ENCODE measurements around the gene PLXNA4. TPM values are rescaled to one million over a fixed set of nuclear protein-coding genes. Genes with fewer than 3 reads are reported as not detected.

The PLXNA4 gene
- polyA plus RNA-seq, 1 donor from 2014 or later = not detected

DNA sequence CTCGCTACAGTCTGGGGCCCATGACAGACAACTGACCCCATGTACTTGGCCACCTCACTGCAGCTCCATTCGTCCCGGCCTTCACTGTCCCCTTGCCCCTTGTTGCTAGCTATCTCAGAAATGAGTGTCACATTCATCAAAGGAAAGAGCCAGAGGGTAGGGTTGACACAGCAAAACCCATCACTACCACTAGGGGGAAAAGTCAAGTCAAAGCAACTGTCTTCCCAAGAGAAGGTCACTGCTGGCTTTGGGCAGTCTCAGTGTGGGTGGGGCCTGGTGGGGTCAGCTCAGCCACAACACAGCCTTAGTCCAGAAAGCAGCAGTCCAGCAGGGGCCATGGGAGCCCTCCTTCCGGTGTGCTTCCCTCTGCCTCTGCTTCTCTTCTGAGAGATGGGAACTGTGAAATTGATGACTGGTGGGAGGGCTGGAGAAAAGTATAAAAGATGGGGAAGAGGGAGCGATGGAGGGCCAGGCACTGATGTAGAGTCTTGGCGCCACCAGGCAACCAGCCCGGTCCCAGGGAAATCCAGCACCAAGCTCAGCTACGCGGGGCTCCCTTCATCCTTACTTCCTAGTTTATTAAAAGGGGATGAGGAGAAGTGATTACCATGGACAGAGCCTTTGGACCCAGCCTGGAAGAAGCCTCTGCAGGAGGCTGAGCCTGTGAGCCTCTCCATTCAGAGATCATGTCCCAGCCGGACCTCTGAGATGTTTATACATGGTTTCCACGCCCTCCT lies 58.0 kb downstream of the PLXNA4 start:
- H3K9me3 Mint-ChIP-seq = peaks cover 0 to 2% (median 0%) of the 10 kb centered on the region in 3 donors
- H3K27me3 Mint-ChIP-seq = peaks cover 3% of the 10 kb centered on the region
- H3K36me3 Mint-ChIP-seq = no peaks in the 10 kb centered on the region
- no peak overlapping the region for H3K27ac Mint-ChIP-seq
- H3K4me1 Mint-ChIP-seq = no peaks in the 10 kb centered on the region
- H3K4me3 Mint-ChIP-seq = no peak overlapping the region

DNA sequence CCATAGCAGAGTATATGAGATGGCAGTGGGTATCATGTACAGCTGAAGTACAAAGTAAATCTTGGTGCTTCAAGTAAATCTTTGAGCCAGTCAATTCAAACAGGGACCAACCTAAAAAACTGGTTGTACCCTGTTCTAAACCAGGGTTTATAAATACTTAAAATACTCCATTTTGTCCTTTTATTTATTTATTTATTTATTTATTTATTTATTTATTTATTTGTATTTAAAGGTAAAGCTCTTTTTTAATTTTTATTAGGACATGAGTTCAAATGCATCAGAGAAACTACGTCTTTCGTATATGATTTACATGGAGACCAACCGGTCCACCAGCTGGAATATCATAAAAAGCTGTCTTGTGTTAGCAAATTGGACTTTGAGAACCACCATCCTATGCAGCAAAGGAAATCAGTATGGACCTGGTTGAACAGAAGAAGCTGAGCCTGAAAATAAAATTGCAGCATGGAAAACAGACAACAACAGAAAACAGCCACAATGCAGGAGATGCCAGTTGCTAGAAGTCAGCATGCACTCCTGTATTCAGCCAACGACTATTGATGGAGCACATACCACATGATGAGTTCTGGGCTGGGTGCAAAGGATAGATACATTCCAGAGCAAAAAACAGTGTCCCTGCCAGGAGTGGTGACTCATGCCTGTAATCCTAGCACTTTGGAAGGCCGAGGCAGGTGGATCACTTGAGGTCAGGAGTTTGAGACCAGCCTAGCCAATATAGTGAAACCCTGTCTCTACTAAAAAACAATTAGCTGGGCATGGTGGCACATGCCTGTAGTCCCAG lies 60.0 kb downstream of the PLXNA4 start:
- no peaks in the 10 kb centered on the region for H3K36me3 Mint-ChIP-seq
- no peak overlapping the region for H3K27ac Mint-ChIP-seq
- H3K27me3 Mint-ChIP-seq = peaks cover 3% of the 10 kb centered on the region
- no peaks in the 10 kb centered on the region for H3K4me1 Mint-ChIP-seq
- H3K4me3 Mint-ChIP-seq = no peak overlapping the region
- no peaks in the 10 kb centered on the region for H3K9me3 Mint-ChIP-seq

DNA sequence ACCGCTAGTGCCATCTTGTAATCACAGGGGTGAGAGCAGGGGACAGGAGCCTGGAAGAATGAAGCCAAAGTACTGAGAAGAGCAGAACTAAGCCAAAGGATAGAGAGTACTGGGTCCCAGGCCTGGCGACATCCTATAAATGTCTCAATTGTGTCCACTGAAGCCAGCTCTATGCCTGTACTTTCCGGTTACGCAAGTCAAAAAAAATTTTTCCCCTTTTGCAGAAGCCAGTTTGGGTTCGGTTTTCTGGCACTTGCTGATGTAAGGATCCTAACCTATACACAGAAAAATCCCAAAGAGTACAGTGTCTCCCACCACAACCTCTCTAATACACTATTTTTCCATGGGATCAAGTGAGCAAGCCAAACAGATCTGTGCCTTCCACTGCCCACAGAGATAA lies 61.1 kb downstream of the PLXNA4 start:
- no peaks in the 10 kb centered on the region for H3K4me1 Mint-ChIP-seq

DNA sequence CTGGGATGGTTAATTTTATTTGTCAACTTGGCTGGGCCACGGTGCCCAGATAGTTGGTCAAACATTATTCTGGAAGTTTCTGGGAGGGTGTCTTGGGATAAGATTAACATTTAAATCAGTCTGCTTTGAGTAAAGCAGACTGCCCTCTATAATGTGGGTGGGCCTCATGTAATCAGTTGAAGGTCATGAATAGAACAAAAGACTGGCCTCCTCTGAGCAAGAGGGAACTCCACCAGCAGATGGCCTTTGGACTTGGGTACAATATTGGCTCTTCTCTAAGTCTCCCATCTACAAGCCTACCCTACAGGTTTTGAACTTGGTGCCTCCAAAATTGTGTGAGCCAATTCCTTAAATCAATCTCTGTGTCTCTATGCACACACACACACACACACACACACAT lies 61.8 kb downstream of the PLXNA4 start:
- no peaks in the 10 kb centered on the region for H3K36me3 Mint-ChIP-seq

More for the DNA sequence above, 61.1 kb downstream of the PLXNA4 start:
- Mint-ChIP-seq H3K27ac (no peak overlapping the region), H3K9me3 (no peaks in the 10 kb centered on the region), H3K4me3 (no peak overlapping the region), H3K36me3 (no peaks in the 10 kb centered on the region), H3K27me3 (peaks cover 3% of the 10 kb centered on the region)

DNA sequence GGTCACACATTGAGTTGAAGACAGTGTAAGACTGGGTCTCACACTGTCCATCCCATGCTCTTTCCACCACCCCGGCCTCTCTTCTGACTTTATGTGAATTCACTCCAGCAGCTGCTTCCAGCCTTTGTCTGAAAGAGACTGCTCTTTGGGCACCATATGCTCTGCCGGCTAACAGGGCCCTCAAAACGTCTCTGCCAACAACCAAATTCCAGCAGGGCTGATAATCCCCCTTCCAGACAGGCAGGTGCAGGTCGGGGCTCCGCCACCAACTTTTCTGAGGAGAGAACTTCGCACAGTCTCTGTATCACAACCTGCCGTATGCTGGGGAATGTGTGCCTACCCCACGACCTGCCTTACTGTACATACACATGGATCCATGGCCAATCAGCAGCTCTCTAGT lies 64.3 kb downstream of the PLXNA4 start:
- no peak overlapping the region for H3K27ac Mint-ChIP-seq
- no peaks in the 10 kb centered on the region for H3K4me1 Mint-ChIP-seq
- no peak overlapping the region for H3K4me3 Mint-ChIP-seq
- H3K36me3 Mint-ChIP-seq = no peaks in the 10 kb centered on the region
- H3K27me3 Mint-ChIP-seq = peaks cover 3% of the 10 kb centered on the region
- no peaks in the 10 kb centered on the region for H3K9me3 Mint-ChIP-seq

More for the DNA sequence above, 61.8 kb downstream of the PLXNA4 start:
- H3K4me3 Mint-ChIP-seq = no peak overlapping the region
- no peak overlapping the region for H3K27ac Mint-ChIP-seq
- no peaks in the 10 kb centered on the region for H3K9me3 Mint-ChIP-seq
- no peaks in the 10 kb centered on the region for H3K4me1 Mint-ChIP-seq
- peaks cover 3% of the 10 kb centered on the region for H3K27me3 Mint-ChIP-seq

DNA sequence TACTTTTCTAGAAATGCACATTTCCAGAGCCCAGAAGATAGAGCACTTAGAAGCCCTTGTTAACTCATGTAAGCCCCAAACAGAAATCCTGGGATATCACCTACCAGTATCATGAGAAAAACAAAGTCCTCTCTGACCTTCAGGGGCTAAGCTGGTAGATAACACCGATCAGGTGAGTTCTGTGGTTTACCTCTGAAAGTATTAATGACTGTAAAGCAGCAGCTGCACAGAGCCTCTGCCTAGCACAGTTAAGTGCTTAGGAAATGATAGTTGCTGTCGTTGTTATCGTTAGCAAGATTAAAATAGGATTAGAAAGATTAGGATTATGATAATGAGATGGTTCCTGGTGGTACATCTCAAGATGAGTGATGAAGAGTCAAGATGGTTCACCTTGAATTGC lies 64.9 kb downstream of the PLXNA4 start:
- H3K27ac Mint-ChIP-seq = no peak overlapping the region
- no peak overlapping the region for H3K4me3 Mint-ChIP-seq
- H3K9me3 Mint-ChIP-seq = peaks cover 0 to 2% (median 0%) of the 10 kb centered on the region in 3 donors
- no peaks in the 10 kb centered on the region for H3K4me1 Mint-ChIP-seq
- no peaks in the 10 kb centered on the region for H3K36me3 Mint-ChIP-seq
- H3K27me3 Mint-ChIP-seq = peaks cover 3% of the 10 kb centered on the region

DNA sequence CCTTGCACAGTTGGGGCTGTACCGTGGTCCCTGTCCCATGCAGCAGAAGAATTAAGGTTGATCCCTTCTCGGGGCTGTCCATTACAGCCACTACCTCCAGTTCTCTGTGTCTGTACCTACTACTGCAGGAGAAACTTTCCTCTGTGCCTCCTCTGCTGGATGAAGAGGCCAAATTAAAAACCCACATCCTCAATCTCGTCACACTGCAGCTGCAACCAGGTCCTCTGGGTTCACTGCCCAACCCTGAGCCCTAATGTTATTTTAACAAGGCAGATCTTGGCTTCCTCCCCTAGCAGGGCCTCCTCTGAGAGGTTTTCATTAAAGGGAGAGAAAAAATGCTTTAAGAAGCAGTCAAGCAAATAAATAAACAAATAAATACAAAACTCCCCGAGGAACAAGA lies 66.6 kb downstream of the PLXNA4 start:
- no peaks in the 10 kb centered on the region for H3K4me1 Mint-ChIP-seq
- H3K4me3 Mint-ChIP-seq = no peak overlapping the region
- no peak overlapping the region for H3K27ac Mint-ChIP-seq

DNA sequence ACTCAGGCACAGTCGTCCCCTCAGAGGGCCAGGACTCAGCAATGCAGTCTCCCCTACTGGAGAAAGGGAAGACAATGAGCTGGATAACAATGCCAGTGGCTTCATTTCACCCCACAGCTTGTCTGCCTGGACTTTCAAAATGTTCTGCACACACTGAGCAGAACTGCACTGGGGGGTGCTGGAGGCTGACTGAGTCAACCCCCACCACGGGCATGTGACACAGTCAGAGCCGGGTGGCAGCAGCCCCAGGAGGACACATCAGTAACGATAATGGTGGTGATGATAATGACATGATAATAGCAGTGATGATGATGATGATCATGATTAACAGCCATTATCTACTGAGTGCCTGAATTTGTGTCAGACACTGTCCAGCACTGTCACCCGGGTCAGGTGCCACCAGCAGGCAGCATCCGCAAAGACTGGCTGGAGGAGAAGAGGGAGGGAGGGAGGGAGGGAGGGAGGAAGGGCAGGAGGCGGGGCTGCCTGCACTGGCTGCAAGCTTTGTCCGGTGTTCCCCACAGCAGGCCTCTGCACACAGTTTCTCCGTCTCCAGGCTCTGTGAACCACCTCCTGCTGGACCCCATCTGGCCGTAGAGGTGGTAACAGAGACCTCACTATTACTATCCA lies 67.4 kb downstream of the PLXNA4 start:
- H3K4me3 Mint-ChIP-seq = no peak overlapping the region
- H3K27ac Mint-ChIP-seq = peak overlapping the region in 1 of 3 donors; percentile 54

More for the DNA sequence above, 66.6 kb downstream of the PLXNA4 start:
- H3K36me3 Mint-ChIP-seq = no peaks in the 10 kb centered on the region
- peaks cover 1% of the 10 kb centered on the region for H3K27me3 Mint-ChIP-seq
- peaks cover 0 to 2% (median 0%) of the 10 kb centered on the region in 3 donors for H3K9me3 Mint-ChIP-seq

DNA sequence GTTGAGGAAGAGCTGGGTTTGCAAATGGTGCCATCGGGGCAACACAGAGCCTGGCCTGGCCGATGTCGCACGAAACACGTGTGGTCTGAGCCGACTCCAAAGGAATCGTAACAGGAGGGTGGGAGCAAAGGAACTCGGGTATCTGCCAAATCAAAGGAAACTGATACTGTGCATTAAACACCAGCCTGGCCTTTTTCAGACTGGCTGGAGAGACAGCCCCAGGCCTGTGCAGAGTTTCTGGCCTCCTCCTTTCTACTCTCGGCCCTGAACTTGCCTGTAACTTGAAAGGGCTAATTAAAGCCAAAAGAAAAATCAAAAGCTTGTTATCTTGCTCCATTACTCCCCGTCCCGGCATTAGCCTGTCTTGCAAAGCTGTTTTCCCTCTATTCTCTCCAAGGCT lies 71.4 kb downstream of the PLXNA4 start:
- no peak overlapping the region for H3K4me3 Mint-ChIP-seq
- no peaks in the 10 kb centered on the region for H3K36me3 Mint-ChIP-seq
- peaks cover 0 to 2% (median 0%) of the 10 kb centered on the region in 3 donors for H3K9me3 Mint-ChIP-seq
- H3K27ac Mint-ChIP-seq = peak overlapping the region in 1 of 3 donors; percentile 8
- H3K27me3 Mint-ChIP-seq = peaks cover 1% of the 10 kb centered on the region
- no peaks in the 10 kb centered on the region for H3K4me1 Mint-ChIP-seq

More for the DNA sequence above, 67.4 kb downstream of the PLXNA4 start:
- Mint-ChIP-seq H3K9me3 (peaks cover 0 to 2% (median 0%) of the 10 kb centered on the region in 3 donors), H3K4me1 (no peaks in the 10 kb centered on the region), H3K36me3 (no peaks in the 10 kb centered on the region), H3K27me3 (no peaks in the 10 kb centered on the region)

DNA sequence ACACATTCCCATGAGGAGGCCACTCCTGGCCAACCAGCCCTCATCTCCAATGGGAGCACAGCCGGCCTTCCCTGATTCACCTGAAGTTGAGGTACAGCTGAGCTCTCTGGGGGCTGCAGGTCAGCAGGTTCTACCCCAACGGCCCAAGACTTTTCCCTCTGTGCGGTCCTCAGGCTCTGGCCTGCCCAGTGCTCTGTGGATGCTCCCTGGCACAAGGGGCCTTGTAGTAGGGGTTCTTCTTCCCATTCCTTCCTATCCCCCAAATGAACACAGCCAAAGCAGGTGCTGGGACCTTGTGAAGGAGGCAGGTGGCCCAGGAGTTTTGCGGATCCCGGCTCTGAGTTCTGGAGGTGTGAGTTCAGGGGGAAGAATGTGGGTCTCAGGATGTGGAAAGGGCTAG lies 72.2 kb downstream of the PLXNA4 start:
- Mint-ChIP-seq H3K36me3 (no peaks in the 10 kb centered on the region), H3K4me3 (no peak overlapping the region), H3K27me3 (peaks cover 1% of the 10 kb centered on the region), H3K4me1 (no peaks in the 10 kb centered on the region), H3K9me3 (peaks cover 0 to 2% (median 0%) of the 10 kb centered on the region in 3 donors), H3K27ac (peak overlapping the region in 1 of 3 donors; percentile 60)

DNA sequence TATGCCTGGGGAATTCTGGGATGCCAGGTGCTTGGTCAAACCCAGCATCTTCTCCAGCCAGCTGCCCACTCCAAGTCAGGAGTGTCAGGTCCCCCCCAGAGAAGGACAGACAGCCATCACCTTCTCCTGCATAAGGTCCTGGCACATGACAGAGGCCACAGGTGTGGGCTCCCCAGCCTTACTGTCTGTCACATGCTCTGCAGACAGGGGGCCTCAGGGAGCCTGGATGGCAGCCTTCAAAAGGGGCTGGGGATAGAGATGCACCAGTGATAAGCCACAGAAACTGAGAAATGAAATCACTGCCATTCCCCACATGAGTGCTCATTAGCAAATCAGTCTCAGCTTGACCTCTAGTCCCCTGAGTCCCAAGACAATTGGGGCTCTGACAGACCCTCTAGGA lies 72.9 kb downstream of the PLXNA4 start:
- no peaks in the 10 kb centered on the region for H3K4me1 Mint-ChIP-seq
- H3K27ac Mint-ChIP-seq = no peak overlapping the region
- H3K4me3 Mint-ChIP-seq = no peak overlapping the region
- no peaks in the 10 kb centered on the region for H3K36me3 Mint-ChIP-seq
- peaks cover 0 to 2% (median 0%) of the 10 kb centered on the region in 3 donors for H3K9me3 Mint-ChIP-seq
- H3K27me3 Mint-ChIP-seq = peaks cover 1% of the 10 kb centered on the region

DNA sequence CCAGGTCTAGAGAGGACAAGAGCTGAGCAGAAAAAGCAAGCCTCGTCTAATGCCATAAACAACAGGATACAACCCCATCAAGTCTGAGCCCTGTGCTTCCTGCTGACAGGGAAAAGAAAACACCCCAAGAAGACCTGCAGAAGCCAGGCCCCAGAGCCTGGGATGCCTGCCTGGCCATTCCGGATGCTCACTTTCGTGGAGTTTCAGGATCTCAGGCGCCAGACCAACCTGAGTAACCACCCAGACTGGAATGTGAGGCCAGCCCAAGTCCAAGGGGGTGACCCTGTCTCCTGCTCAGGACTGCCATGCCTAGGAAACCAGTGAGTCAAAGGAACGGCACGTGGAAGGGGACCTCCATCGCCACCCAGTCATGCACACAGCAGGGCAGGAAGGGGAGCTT lies 74.3 kb downstream of the PLXNA4 start:
- peaks cover 1% of the 10 kb centered on the region for H3K27me3 Mint-ChIP-seq
- H3K27ac Mint-ChIP-seq = no peak overlapping the region
- H3K36me3 Mint-ChIP-seq = no peaks in the 10 kb centered on the region
- no peak overlapping the region for H3K4me3 Mint-ChIP-seq
- peaks cover 0 to 2% (median 1%) of the 10 kb centered on the region in 3 donors for H3K9me3 Mint-ChIP-seq
- no peaks in the 10 kb centered on the region for H3K4me1 Mint-ChIP-seq

DNA sequence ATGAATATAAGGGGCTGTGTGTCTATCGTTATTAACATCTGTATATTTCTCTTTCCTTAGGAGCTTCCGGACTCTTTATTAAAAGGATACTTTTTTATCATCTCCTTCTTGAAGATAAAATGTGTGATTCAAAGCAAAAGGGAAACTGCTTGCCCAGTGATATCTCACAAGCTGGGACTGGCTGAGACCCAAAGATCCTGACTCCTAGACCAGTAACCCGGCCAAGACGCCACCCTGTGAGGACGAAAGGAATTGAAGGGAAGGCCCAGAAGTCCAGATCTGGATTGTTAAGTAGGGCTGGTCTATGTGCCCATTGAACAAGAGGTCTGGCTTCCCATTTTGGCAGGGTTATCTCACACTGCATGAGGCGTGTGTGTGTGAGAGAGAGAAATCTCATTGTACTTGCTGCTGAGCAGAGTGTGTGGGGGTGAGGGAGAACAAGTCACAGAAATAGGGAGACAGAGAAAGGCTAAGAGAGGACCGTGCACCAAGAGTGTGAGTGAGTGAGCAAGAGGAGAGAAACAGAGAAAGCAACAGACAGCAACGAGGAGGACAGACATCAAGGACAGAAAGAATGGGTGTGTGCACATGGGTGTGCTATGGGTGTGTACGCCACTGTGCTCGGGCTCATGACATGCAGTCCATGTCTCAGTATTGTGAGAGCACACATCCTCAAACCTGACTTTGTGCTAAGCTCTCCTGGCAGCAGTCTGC lies 75.4 kb downstream of the PLXNA4 start:
- H3K4me1 Mint-ChIP-seq = no peaks in the 10 kb centered on the region
- peak overlapping the region in 1 of 3 donors; percentile 50 for H3K27ac Mint-ChIP-seq
- peaks cover 1% of the 10 kb centered on the region for H3K27me3 Mint-ChIP-seq
- H3K4me3 Mint-ChIP-seq = no peak overlapping the region
- H3K36me3 Mint-ChIP-seq = no peaks in the 10 kb centered on the region
- H3K9me3 Mint-ChIP-seq = peaks cover 0 to 1% (median 0%) of the 10 kb centered on the region in 3 donors

DNA sequence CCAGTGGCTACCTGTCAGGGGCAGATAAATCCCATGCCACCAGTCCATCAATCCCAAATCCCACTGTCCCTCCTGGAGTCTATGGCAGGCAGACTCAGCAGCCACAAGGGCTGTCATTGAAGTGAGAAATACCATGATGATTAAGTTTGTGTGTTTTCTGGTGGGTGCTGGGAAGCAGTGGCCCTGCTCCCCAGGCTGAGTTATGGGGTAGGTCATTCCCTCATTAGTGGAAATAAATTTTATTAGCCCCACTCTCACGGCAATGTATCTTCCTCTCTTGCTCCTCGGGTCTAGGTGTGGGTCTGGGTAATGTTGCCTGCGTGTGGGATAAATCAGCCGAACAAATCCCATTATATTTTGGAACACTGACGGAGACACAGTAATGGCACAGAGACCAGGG lies 76.8 kb downstream of the PLXNA4 start:
- no peak overlapping the region for H3K4me3 Mint-ChIP-seq
- no peaks in the 10 kb centered on the region for H3K36me3 Mint-ChIP-seq
- H3K4me1 Mint-ChIP-seq = no peaks in the 10 kb centered on the region
- H3K27ac Mint-ChIP-seq = no peak overlapping the region
- H3K9me3 Mint-ChIP-seq = peaks cover 0 to 1% (median 0%) of the 10 kb centered on the region in 3 donors
- peaks cover 1% of the 10 kb centered on the region for H3K27me3 Mint-ChIP-seq

DNA sequence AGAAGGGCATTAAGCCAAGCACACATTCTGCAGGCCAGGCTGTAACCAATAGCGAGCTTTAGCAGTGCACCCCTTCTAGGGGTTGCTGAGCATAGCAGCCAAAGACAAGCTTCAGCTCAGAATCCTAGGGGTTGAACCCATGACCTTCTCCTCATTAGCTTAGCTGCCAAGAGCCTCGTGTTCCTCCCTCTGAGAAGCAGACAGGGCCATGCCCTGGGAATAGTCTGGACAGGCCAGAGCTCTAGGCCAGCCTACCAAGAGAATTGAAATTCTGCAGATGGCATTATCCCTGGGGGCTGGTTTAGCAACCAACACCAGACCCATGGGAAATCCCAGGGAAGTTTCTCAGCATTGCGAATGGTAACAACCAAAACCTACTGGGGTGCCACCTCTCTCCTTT lies 77.2 kb downstream of the PLXNA4 start:
- H3K27ac Mint-ChIP-seq = no peak overlapping the region
- no peak overlapping the region for H3K4me3 Mint-ChIP-seq
- H3K27me3 Mint-ChIP-seq = peaks cover 1% of the 10 kb centered on the region
- H3K36me3 Mint-ChIP-seq = no peaks in the 10 kb centered on the region
- no peaks in the 10 kb centered on the region for H3K4me1 Mint-ChIP-seq
- peaks cover 0 to 1% (median 0%) of the 10 kb centered on the region in 3 donors for H3K9me3 Mint-ChIP-seq

Data from IgD-negative memory B cell (primary cell).